ENCODE data around the gene UCN2. TPM values are rescaled to one million over a fixed set of nuclear protein-coding genes. Genes with fewer than 3 reads are reported as not detected.
"Not testable (repeated sequence)": the region's sequence is repeated elsewhere in the genome, so short reads cannot be mapped to it uniquely, and the experiment has no call there.

The UCN2 gene
- total RNA-seq, 1 donor from 2014 or later = 0.17 TPM

DNA sequence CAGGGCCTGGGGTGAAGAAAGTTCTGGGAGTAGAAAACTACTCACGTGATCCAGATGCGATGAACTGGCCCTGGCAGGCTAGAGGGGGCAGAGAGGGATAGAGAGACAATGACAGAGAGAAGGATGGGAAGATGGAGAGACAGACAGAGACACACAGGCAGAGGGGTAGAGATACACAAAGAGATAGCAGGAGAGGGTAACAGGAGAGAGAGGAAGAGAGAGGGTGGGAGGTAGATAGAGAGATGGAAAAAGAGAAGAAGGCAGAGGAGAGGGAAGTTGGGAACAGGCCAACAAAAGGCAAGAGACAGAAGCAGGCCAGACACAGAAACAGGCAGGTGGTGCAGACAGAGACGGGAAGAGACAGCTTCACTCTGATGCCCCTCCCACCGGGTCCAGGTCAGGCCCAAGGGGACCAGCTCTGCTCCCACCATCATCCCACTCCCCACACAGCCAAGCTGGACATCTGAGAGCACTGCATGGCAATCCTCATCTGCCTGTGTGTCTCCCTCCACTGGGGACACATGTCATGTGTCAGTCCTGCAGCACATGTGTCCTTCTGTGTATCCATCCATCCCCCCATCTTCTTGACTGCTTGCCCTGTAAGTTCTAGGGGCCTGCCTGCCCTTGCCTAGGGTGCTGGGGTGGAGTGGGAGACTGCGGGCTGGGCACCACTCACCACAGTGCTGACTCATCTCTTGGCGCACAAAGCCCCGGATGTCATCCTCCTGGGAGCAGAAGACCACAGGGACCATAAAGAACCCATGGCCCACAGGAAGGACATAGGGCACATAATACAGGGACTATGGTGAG is 2.2 kb upstream of the UCN2 start:
- intact Hi-C loops (cut with micrococcal nuclease) = no loop called here
- ATAC-seq (no peak), DNase-seq (no peak)

DNA sequence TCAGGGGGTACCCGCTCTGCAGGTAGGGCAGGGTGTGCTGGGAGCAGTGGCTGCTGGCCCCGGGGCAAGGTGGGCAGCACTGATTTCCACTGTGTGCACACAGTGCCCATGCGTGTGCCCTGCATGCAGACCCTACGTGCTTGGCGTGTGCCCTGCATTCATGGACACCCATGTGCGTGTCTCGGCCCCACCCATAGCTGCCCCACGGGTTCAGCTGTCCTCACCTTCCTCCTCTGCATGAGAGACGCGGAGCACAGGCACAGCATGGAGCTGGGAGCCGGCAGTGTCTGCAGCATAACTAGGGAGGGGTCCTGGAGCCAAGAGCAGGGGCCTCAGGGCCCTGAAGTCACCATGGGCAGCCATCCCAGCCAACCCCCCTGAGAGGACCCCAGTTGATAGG is 1.6 kb upstream of the UCN2 start:
- DNase-seq = no peak
- intact Hi-C loops (cut with micrococcal nuclease) = no loop called here
- ATAC-seq = no peak

DNA sequence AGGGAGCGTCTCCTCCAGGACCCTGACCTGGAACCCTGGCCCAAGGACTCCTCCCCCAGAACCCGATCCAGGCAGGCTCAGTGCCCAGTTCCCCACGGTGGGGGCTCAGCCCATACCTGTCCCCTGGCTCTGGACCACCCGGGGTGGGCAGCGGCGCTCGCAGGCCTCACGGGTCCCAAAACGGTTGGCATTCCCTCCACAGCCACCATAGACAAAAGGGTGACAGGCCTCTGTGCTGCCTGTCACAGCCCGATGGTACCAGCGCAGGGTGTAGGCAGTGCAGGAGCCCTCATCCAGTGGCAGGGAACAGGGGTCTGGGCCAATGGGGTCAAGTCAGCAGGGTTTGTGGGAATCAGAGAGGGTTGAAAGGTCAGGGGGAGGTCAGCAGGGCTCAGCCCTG is 1.1 kb upstream of the UCN2 start:
- no peak for ATAC-seq
- intact Hi-C loops (cut with micrococcal nuclease) = no loop called here
- no peak for DNase-seq

DNA sequence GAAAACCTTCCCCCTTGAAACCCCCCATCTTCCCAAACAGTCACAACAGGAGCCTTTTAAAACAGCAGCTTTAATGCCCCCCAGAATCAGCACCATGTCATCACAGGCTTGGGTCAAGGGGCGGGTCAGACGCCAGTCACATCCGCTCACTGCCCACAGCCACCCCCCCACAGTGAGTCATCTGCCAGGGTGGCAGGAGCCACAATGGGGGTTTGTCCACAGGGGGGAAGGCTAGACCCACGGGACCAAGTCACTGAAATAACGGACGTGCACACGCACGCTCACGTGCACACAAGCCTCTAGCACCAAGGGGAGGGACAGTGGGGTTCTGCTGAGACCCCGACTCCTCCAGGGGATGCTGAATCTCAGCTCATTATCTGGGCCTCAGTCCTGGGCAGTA is 441 bp upstream of the UCN2 start:
- intact Hi-C loops (cut with micrococcal nuclease) = no loop called here
- no peak for ATAC-seq
- DNase-seq = peak; percentile 56

DNA sequence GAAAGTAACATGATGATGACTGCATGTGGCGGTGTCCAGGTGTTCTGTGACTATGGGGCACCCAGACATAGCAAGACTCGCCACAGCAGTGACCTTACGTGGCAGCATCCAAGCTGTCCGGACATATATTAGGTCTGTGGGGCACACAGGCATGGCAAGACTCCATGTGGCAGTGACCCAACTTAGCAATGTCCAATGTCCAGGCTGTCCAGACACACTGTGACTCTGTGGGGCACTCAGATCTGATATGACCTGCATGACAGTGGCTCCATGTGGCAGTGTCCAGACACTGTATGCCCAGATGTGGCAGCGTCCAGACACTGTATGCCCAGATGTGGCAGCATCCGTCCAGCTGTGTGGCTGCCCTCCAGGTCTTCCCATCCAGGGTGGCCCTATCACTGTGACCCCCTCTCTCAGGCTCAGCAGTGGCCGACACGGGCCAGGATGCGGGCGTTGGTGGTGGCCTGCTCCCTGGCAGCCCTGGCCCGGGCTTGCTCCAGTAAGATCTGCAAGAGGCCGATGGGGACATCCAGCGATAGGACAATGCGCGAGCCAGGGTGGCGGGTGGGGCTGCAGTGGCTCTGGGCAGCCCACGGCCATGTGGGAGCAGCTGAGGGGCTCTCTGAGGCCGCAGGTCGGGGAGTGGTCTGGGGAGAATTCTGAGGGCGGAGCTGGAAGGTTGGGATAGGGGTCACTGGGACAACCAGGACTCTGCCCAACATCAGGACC is 1.1 kb downstream of the UCN2 start:
- ATAC-seq = no peak
- intact Hi-C loops (cut with micrococcal nuclease) = no loop called here
- DNase-seq = no peak

DNA sequence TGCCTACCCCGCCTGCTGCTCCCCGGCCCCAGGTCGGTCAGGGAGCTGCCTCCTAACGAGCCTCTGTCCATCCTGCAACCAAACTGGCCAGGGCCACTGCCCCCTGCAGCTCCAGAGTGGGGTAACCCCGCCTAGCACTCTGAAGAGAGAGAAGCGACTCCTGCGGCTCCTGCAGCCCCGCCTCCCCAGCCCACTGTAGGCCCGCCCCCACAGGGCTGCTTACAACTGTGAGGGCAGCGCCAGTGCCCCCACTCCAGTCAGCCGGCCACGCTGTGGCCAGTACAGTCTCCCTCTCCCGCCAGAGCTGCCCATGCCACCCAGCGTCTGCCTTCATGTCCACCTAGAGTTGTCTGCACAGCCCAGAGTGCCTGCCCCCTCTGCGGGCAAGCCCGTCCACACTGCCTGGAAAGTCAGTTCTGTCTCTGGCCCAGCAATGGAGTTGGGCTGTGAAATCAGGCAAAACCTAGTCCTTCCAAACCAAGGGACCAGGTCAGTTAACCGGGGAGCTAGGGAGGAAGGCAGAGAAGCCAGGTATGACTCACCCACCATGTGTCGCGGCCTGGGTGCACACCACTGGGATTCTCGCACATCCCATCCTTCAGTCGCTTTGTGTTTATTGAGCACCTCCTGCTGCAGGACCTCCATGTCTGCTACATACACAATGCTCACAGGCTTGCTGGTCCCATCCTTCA is 2.4 kb downstream of the UCN2 start:
- DNase-seq (peak; percentile 80), ATAC-seq (peak; percentile 18)
- intact Hi-C loops (cut with micrococcal nuclease) = no loop called here

DNA sequence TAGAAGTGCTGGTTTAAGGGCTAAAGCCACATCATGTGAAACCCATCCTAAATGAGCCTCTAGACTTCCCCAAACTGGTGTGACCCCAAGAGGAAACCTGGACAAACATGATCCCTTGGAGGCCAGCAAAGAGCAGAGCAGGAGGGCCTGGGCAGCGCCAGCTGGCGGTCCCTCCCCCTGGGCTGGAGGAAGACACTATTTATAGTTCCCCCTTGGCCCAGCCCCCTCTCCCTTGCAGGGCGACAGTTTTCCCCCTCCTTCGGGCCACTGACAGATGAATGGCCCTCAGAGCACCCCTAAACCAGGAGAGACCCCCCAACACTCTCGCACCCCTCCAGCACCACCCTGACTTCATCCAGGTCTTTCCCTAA is 2.9 kb downstream of the UCN2 start:
- DNase-seq = peak; percentile 68

DNA sequence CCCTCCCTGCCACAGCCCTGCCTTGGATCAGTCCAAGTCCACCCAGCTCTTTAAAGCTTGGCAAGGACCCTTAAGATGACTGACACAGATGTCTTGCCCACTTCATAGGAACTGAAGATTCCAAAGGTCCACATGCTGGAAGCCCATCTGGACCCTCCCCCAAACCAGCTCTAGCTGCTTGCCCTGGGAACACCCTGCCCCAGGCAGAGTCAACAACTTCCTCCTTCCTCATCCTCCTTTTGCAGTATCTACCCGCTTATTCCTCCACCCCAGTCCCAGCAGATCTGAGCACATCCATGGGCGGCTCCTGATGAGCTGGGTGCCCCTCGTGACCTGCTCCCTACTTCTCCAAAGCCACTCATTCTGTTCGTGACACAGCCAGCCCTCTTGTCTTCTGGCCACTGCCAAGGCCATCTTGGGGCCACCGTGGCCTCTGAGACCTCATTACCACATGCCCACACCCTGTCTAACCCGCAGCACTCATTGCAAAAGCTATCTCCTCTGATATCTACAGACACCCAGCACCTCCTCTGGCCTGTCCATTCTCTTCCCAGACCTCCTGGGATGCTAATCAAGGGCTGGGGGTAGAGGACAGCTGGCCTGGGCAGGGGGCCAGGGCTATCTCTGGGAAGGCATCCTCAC is 5.0 kb downstream of the UCN2 start:
- intact Hi-C loops (cut with micrococcal nuclease) = no loop called here
- DNase-seq = peak; percentile 62
- ATAC-seq = no peak

More for the DNA sequence above, 2.9 kb downstream of the UCN2 start:
- intact Hi-C loops (cut with micrococcal nuclease) = no loop called here
- peak; percentile 36 for ATAC-seq

DNA sequence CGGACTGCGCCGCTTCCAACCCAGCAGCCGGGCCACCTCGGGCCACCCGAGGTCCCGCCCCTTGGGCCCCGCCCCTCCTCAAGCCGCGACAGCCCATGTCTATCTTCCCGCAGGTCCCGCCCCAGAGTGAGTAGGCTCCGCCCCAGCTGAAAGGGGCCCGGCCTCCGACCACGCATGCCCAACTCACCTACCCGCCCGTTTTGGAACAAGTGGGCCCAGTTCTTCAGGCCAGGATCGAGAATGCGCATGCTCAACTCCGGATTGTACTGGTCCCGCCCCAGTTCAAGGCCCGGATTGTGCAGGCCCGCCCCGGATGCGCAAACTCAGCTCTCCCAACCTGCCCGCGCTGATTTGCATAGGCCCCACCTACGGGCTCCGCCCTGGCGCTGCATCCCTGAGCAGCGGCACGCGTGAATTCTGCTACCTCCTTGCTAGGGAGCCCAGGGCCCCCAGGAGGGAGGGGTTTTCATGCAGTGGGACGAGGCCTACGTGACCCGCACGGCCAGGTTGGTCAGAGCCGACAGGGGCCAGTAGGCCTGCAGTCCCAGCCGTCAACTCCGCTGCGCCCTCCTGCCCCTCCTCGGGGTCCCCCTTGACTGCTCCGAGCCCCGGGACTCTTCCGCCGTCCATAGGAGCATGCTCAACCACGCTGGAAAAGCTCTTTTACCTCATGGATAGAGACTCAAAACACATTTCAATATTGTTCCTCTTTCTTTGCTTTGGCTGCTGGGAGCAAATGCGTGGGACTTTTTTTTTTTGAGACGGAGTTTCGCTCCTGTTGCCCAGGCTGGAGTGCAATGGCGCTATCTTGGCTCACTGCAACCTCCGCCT is 6.6 kb downstream of the UCN2 start, which contains the start of gene PFKFB4:
Gene PFKFB4 (minus strand): TSS at position 8 of the 831 bp plus-strand sequence. CDS start 26 bp downstream, outside the sequence.
- DNase-seq = peak; percentile 99
- intact Hi-C loops (cut with micrococcal nuclease) = no loop called here

DNA sequence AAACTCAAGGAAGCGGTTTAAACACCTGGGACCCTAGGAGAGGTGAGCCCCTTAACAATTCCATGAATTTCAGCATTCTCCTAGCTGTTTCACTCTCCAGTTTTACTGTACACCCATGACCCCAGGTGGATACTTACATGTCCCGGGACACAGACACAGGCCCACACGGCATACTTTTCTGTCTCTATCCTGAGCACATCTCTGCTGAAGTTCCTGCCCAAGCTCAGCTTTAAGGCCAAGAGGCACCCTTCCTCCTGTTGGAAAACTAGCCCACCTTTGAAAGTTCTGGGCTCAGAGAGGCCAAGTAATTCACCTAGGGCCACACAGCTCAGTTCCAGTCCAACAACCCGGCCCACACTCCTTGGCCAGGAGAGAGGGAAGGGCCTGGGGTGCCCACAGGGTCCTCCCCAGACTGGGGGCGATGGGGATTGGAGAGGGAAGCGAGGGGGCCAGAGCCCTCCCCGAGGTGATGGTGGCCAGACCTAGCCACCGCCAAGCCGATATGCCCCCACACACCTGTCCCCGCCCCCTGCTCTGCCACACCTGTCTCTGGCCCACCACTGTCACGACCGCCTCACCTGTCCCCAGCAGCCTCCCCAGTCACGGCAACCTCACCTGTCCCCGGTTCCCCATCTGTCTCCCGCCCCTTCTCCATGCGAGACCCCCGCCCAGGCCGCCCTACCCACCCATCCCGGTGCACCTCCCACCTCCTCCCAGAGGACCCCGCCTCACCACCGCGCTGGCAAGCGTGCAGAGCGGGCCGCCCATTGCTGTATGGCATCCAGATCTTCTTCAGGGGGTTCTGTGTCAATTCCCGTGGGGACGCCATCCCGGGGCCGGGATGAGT is 7.4 kb downstream of the UCN2 start:
- no peak for ATAC-seq
- DNase-seq = no peak
- intact Hi-C loops (cut with micrococcal nuclease) = no loop called here

More for the DNA sequence above, 6.6 kb downstream of the UCN2 start, which contains the start of gene PFKFB4:
- ATAC-seq = peak; percentile 90

DNA sequence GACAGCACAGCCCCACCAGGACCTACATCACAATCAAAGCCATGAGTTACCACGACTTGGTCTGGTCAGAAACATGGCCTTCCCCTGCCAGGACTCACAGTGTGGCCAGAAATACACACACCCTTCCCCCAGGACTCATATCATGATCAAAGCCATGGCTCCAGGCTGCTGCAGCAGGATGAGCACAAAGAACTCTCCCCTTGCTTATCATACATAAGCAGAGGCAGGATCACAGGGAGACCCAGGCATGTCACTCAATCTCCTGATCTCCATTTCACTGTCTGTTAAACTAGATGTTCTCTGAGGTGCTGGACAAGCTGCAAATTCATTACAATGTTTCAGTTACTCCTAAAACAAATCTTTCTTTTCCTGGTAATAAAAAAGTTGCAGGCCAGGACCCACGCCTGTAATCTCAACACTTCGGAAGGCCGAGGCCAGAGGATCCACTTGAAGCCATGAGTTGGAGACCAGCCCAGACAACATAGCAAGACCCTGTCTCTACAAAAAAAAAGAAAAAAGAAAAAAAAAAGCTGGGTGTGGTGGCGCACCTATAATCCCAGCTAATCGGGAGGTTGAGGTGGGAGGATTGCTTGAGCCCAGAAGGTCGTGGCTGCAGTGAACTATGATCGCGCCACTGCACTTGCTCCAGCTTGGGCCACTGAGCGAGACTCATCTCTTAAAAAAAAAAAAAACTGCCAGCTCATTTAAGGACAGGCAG is 8.2 kb downstream of the UCN2 start:
- intact Hi-C loops (cut with micrococcal nuclease) = no loop called here
- DNase-seq = no peak

DNA sequence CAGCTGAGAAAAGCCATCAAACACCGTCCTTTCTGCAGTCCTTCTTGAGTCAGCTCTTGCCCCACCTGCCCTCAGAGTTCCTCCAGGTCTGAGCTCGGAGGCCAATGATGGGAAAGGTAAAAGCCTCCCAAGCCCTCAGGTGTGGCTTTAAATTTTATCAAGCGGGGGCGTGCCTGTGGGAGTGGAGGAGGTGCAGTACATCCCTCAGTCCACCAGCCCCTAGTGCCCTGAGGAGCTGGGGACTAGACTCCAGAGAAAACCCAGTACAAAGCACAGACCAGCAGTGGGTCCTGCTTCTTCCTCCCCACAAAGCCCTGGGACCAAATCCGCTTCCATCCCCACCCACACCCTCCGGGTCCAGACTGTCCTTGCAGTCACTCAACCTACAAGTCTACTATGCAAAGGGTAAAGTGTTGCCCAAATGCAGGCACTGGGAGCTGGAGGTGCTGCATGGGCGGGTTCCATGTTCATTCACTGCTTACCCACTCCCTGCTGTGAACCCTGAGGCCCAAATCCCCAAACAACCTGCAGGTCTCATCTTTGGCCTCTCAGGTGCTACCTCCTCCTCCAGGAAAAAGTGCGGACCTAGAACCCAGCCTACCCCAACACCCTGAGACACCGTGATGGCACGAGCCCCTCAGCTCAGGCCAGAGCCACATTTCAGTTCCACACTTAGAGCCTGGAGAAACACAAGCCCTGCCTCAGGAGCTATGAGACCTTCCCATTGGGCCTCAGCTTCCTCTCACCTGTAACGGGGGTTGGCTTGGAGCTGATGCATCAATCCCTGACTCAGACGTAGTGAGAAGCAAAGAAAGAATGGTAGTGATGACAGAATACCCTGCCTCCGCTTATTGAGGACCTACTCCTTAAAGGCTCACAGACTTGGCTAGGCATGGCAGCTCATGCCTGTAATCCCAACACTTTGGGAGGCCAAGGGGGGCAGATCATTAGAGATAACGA is 9.4 kb downstream of the UCN2 start:
- intact Hi-C loops (cut with micrococcal nuclease) = no loop called here
- DNase-seq = no peak
- ATAC-seq = no peak

More for the DNA sequence above, 8.2 kb downstream of the UCN2 start:
- ATAC-seq = no peak

DNA sequence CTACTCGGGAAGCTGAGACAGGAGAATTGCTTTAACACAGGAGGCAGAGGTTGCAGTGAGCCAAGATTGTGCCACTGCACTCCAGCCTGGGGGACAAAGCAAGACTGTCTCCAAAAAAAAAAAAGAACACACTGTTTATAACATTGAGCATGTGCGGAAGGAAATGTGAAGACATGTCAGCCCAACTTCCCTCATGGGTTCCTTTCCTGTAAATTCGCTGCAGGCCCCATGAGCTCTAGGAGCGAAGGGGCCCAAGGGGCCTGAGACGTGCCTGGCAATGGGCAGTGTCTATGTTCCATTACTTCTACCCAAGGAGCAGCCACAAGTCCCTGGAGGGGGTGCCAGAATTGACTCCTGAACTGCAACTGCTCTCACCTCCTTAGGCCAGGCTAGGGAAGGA is 10.2 kb downstream of the UCN2 start:
- DNase-seq = no peak
- ATAC-seq = no peak
- intact Hi-C loops (cut with micrococcal nuclease) = no loop called here

DNA sequence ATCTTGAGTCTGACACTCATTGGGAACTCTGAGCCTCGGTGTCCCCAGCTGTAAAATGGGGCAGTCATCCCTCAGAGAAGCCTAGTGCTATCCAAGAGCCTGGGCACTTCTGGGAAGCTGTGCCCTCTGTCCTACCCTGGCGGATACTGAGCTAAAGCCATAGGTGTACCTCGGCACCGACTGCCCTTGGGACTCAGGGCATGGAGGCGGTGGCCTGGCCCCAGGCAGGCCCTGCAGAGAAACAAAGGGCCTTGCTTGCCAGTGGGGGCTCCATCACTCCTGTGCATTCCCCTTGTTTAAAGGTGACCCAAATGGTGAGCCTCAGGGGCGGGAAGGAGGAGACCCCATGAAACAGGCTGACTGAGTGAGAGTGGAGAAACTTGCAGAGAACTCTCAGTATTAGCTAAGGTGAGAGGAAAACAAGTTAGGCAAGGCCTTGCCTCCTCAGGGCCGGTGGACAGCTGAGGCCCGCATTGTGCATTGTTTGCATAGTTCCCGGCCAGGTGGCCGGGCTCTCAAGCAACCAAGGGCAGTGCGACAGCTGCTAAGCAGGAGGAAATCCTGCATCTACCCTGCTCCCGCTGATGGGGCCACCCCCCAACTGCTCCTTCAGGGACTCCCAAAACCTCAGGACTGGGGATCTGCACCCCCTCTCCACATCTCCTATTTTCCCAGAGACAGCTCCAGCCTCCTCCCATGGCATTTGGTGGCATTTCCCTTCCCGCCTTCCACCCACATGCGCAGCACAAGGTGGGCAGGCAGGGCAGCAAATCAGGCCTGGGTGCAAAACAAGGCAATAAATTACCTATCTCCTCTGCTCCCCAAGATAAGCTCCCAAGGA is 11.2 kb downstream of the UCN2 start:
- DNase-seq = no peak
- intact Hi-C loops (cut with micrococcal nuclease) = no loop called here
- ATAC-seq = no peak

DNA sequence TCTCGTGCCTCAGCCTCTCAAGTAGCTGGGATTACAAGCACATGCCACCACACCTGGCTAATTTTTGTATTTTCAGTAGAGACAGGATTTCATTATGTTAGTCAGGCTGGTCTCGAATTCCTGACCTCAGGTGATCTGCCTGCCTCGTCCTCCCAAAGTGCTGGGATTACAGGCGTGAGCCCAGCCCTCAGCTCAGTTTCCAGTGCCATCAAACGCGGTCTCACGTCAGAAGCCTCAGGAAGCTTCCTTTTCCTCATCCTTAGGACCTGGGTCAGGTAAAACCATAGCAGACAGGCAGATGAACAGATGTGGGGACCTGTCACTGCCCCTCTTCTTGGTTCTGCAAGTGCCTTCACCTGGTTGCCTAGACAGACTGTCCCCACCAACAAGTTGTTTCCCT is 11.9 kb downstream of the UCN2 start:
- DNase-seq; intact Hi-C loops (cut with micrococcal nuclease); ATAC-seq: not testable (repeated sequence)
